Uterus (tissue), 2 donors: ENCODE results near the gene CILP2.

Experiments
- POLR2A ChIP-seq, 2 donors: fragments of 450-650 bp; IDR thresholded peaks; one replicate each; pipeline ENCODE4 v1.6.1; 2016; ENCODE audit warnings: antibody characterized with exemption in 2 of 2, mild to moderate bottlenecking in 1 of 2, moderate library complexity in 1 of 2
- TF ChIP-seq, protein P1 (sequence below), 4 experiments: fragments of 200-600 bp in 2 of 4; fragments of 450-650 bp in 2 of 4; sonication (generic) in 2 of 4; IDR thresholded peaks; one replicate each; pipeline ENCODE4 v1.5.1; 2016 to 2019; ENCODE audit warnings: antibody characterized with exemption in 4 of 4, mild to moderate bottlenecking in 2 of 4, moderate library complexity in 1 of 4

DNA sequence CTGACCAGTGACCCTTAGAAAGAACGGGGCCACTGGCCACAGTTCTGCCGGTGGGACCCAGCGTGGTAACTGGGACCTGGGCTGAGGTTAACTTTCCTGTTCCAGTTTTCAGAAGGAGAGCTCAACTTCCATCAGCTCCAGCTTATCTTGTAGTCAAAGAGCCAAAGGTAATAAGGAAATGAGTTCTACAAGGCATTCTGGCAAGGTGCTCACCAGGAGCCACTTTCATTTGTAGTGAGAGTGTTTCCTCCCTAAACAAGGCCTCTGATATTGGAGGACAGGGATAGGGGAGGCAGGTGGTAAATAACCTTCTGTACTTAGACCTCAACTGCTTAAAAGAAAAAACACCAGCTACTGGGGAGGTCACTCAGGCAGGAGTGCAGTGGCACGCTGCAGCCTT is 42.4 kb downstream of the CILP2 start:
- TF ChIP-seq POLR2A (IDR thresholded peaks at IDR 0.05), result no peak
- TF ChIP-seq, protein P1, sequence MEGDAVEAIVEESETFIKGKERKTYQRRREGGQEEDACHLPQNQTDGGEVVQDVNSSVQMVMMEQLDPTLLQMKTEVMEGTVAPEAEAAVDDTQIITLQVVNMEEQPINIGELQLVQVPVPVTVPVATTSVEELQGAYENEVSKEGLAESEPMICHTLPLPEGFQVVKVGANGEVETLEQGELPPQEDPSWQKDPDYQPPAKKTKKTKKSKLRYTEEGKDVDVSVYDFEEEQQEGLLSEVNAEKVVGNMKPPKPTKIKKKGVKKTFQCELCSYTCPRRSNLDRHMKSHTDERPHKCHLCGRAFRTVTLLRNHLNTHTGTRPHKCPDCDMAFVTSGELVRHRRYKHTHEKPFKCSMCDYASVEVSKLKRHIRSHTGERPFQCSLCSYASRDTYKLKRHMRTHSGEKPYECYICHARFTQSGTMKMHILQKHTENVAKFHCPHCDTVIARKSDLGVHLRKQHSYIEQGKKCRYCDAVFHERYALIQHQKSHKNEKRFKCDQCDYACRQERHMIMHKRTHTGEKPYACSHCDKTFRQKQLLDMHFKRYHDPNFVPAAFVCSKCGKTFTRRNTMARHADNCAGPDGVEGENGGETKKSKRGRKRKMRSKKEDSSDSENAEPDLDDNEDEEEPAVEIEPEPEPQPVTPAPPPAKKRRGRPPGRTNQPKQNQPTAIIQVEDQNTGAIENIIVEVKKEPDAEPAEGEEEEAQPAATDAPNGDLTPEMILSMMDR (IDR thresholded peaks at IDR 0.05), result no peak
